GM03348 (cell line): ENCODE measurements around the gene HS2ST1.
"Not testable (repeated sequence)": the region's sequence is repeated elsewhere in the genome, so short reads cannot be mapped to it uniquely, and the experiment has no call there.

ENCODE experiments used
- DNase-seq: peaks from one replicate; pipeline ENCODE4 v3.0.0; 2012; ENCODE audit warnings: low spot score

The HS2ST1 gene

GRCh38 chr1:87066708-87067107 is 152.3 kb downstream of the HS2ST1 start:
- DNase-seq = not testable (repeated sequence)

- DNase-seq = no peak
These were observed 158.0 kb downstream of the HS2ST1 start for GRCh38 chr1:87072411-87072810.

DNA sequence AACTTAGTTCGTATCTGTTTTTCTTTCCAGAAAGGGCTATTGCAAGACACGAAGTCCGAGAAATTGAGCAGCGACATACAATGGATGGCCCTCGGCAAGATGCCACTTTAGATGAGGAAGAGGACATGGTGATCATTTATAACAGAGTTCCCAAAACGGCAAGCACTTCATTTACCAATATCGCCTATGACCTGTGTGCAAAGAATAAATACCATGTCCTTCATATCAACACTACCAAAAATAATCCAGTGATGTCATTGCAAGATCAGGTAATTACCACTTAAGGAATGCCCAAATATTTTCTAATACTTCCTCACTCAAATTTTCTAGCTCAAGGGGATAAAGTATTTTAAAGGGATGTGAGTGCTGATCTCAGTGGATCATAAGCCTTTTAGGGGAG is 158.5 kb downstream of the HS2ST1 start:
- DNase-seq = no peak

- no peak for DNase-seq
These were observed 159.8 kb downstream of the HS2ST1 start for GRCh38 chr1:87074001-87074795.

DNA sequence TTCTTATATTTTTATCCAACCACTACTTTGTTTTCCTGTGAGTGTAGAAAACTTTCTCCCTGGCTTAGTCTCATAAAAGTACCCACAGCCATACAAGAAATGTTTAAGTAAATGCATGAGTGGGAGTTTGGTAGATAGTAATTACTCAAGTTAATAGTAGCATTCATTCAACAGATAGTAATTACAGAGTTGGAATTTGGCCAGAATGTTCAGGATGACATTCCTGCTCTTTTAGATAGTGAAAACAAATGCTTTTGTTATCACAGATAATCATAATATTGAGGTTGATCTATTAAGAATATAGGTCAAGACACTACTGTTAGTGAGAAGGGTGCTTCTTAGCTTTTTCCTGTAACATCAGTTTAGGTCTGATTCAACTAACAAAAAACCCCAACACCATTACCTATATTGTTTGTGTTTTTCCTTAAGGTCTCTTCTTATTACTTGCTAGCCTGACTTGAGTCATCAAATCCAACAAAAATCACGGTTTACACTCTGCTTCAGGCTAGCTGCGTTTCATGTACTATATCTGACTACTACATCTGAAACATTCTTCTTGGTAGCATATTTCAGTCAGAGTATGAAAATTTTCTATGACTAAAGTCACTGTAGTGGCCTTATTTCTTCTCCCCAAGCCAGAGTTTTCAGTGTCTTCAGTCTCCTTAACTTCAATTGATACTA is 163.7 kb downstream of the HS2ST1 start:
- no peak for DNase-seq

DNA sequence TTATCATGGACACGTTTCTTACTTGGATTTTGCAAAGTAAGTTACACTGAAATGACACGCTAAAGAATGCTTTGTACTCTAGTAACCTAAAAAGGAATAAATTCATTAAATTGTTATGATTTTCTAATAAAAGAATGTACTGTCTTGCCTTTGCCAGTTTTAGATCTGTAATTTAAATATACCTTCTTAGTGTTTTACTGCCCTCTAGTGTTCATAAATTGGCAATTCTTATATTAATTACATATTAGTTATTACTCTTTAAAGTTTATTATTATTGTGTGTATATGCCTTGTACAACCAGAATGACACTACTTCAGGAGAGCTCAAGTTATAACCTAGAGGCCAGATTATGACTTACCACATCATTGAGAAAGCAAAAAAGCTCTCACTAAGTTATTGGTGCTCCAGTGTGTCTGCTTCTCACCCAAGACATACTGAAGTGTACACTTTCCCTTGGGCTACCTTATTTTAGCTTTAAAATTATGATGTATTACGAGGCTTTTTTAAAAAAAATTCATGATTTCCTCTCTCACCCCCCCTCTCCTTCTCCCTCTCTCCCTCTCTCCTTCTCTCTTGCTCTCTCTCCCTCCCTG is 169.9 kb downstream of the HS2ST1 start:
- peak; percentile 49 for DNase-seq

GRCh38 chr1:87086120-87086519 is 171.7 kb downstream of the HS2ST1 start:
- DNase-seq = no peak

GRCh38 chr1:87089070-87089736 is 174.8 kb downstream of the HS2ST1 start:
- DNase-seq = no peak

DNA sequence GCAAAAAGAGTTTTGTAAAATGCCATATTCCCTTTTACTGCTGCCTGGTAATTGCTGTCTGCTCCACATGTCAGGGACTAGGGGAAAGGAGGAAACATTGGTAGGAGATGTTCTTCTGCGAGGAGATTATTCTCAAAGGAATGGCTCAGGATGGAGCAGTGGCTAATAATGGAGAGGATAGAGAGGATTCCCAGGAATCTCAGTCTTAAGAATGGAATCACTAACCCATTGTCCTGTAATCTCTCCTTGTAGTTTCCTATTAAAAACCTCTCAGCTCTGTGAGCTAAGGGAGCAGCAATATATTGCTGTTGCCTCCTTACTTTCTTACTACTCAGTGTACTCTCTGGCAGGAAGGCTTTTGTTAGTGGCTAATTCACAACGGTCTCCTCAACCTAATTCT is 175.4 kb downstream of the HS2ST1 start:
- DNase-seq = no peak

DNA sequence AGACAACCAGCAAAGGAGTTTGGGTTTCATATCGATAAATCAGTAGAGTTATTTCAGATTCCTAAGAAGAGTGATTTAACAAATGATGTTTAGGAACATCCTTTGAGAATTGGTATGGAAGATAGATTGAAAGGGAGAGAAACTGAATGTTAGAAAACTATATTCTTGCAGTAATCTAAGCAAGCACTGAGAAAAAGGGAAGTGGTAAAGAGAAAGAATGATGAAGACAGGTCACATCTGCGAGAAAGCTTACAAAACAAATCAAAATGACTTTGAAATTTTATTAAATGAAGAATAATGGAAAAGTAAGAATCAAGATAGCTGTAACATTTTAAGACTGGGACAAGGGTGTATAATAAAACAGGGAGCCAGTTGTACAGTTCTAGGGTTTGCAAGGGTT is 177.0 kb downstream of the HS2ST1 start:
- no peak for DNase-seq

DNA sequence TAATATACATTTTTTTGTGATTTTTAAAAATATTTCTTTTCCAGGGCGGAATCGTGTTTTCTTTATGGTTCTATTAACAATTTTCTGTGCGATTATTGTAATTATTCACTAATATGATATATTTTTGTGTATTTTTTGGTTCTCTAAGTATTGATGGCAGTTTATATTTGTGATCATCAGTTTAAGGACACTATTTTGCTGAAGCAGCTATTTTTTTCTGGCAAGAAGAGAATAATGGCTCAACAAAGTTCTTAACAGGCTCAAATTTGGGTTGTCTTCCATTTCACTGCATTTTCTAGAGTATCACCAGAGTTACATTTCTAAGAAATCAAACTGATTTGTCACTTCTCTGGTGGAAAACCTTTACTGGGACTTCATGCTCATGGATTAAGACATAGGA is 178.4 kb downstream of the HS2ST1 start:
- no peak for DNase-seq

- no peak for DNase-seq
These were observed 178.9 kb downstream of the HS2ST1 start for GRCh38 chr1:87093286-87093685.

- DNase-seq = no peak
These were observed 179.8 kb downstream of the HS2ST1 start for GRCh38 chr1:87094238-87094637.

DNA sequence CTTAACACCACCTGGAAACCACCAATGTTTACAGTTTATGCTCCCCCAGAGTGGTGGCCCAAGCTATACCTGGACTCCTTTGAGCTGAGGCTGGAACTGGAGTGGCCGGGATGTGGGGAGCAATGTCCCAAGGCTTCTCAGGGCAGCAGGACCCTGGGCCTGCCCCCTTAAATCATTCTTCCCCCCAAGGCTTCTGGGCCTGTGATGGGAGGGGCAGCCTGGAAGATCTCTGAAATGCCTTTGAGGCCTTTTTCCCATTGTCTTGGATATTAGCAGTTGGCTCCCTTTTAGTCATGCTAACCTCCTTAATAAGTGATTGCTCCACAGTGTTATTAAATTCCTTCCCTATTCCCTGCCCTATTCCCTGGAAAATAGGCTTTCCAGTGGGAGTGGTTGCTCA is 185.8 kb downstream of the HS2ST1 start:
- no peak for DNase-seq

DNA sequence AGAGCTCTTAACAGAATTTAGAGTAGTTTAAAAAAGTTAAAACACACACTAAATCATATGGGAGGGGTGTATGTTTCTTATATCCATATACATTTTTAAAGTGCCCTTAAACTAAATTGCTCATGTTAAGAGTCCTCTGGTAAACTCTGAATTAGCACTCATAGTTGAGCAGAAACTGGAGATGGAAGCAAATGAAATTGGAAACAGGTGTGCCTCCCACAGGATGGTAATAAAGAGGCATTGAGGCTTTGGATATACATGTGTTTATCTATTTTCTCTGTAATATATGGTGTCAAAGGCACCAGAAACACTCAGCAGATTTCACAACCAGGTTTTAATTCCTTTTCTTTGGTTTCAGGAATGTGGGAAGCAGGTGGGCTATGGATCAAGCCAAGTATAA is 188.6 kb downstream of the HS2ST1 start:
- DNase-seq = no peak

DNA sequence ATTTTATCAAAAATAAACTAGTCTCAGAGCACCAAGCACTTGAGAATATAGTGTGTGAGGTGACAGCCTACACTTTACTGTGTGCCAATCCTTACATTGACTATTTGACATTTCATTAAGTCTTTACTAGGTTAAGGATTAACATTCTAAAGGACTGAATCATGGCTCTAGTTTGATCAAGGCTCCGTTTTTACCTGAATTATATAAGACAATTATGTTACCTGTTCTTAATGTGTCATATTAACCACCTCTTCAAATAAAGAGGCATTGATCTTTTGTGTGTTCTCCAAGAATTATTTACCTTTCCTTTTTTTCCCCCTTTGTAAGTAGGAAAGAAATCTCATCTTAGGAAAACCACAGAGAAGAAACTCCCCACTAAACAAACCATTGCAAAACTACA is 189.7 kb downstream of the HS2ST1 start:
- DNase-seq = no peak

GRCh38 chr1:87104945-87105344 is 190.5 kb downstream of the HS2ST1 start:
- no peak for DNase-seq

DNA sequence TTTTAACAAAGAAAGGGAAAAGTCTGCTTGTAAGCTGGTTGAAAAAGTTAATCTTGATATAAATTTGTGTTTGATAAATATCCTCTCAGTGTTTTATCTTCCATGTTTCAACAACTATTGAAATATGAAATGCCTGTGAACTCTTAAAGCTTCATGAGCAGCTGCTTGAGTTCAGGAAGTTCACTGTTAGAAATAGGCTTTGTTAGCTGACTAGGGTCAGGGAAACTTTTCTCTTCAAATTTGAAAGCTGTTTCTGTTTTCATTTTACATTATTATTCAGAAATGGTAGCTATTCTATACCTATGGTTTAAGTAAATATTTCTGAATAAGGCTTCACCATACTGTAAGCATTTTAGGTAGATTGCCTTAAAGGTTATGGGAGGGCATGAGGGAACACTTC is 191.7 kb downstream of the HS2ST1 start:
- no peak for DNase-seq

DNA sequence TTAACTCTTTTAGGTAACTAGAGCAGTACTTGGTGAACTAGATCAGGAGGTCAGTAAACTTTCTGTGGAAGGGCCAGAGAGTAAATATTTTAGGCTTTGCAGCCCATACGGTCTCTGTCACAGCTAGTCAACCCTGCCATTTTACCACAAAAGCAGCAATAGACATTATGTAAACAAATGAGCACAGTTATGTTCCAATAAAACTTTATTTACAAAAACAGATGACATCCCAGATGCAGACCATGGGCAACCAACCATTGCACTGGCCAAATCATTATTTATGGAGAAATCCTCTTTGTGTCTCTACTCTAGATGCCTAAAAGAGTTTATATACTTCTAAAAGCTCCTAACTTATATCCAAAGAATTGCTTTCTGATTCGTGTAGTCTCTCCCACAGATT is 192.4 kb downstream of the HS2ST1 start:
- no peak for DNase-seq

DNA sequence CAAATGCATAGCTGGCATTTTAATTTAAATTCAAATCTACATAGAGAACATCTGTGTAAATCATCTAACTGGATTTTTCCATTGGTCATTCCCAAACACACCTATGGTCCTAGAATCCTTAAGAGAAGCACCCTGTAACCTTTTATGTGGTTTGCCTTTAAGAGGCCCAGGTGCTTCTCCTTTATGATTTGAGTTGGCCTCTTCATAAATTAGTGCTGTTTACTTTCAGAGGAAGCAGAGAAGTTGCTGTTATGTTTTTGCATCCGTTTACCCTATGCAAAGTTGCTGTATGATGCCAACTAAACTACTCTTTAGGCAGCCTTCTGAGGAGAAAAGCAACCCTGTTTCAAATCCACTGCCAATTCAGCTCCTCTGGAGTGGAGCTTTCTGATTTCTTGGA is 193.8 kb downstream of the HS2ST1 start:
- no peak for DNase-seq

DNA sequence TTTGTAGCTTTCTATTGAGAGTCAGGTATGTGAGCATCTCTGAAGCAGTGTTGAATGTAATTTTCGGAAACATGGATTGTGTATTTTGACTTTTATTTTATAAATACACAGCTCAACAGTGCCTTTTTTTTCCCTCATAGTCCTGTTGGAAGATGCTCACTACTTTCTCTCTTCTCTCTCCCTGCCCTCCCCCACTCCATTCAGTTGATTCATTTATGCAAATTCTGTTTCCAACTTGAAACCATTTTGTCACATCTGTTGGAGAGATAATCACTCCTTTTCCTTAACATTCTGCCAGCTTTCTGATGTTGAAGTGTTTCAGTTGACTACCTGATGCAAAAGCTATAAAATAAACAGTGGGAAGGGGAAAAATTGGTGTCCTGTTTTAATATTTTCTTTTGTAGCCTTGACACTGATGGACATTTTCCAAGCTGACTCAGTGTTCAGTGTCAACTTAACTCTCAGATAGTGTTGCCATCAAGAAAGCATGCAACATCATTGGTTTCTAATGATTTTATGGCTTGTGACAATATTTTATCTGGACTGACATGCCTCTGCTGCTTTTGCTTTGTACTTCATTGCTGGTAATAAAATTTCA is 194.5 kb downstream of the HS2ST1 start:
- DNase-seq = no peak

- no peak for DNase-seq
These were observed 197.4 kb downstream of the HS2ST1 start for GRCh38 chr1:87111659-87112371.
